Measurements from ENCODE around the gene NUB1.
"Not testable (repeated sequence)": the region's sequence is repeated elsewhere in the genome, so short reads cannot be mapped to it uniquely, and the experiment has no call there.

NUB1 gene

GRCh38 chr7:151341357-151342101 lies at the start of gene NUB1:
Gene NUB1 (plus strand): TSS chr7:151341812. CDS start chr7:151345350, 3,538 bp downstream.
- ATAC-seq, result peak; percentile 55 to 70

GRCh38 chr7:151292850-151293249 lies 48.8 kb upstream of the NUB1 start:
- no peak for ATAC-seq

- no peak for ATAC-seq
These were observed 45.2 kb upstream of the NUB1 start for GRCh38 chr7:151296202-151296992.

- no peak for ATAC-seq
These were observed 42.8 kb upstream of the NUB1 start for GRCh38 chr7:151298765-151299164.

- ATAC-seq, result no peak
These were observed 42.1 kb upstream of the NUB1 start for GRCh38 chr7:151299530-151299929.

GRCh38 chr7:151299940-151300645 lies 41.5 kb upstream of the NUB1 start:
- no peak for ATAC-seq

- no peak for ATAC-seq
These were observed 39.8 kb upstream of the NUB1 start for GRCh38 chr7:151301471-151302462.

- ATAC-seq, result not testable (repeated sequence)
These were observed 37.4 kb upstream of the NUB1 start for GRCh38 chr7:151304251-151304650.

GRCh38 chr7:151304856-151305255 lies 36.8 kb upstream of the NUB1 start:
- no peak for ATAC-seq

GRCh38 chr7:151306374-151306773 lies 35.2 kb upstream of the NUB1 start:
- no peak for ATAC-seq

GRCh38 chr7:151306860-151307259 lies 34.8 kb upstream of the NUB1 start:
- ATAC-seq, result no peak

GRCh38 chr7:151307536-151307935 lies 34.1 kb upstream of the NUB1 start:
- ATAC-seq, result no peak

- no peak for ATAC-seq
These were observed 33.4 kb upstream of the NUB1 start for GRCh38 chr7:151308256-151308655.

GRCh38 chr7:151308791-151309190 lies 32.8 kb upstream of the NUB1 start:
- no peak for ATAC-seq

GRCh38 chr7:151309311-151309710 lies 32.3 kb upstream of the NUB1 start:
- ATAC-seq, result no peak

- no peak for ATAC-seq
These were observed 31.0 kb upstream of the NUB1 start for GRCh38 chr7:151310578-151310977.

GRCh38 chr7:151311294-151311864 lies 30.2 kb upstream of the NUB1 start:
- no peak for ATAC-seq

GRCh38 chr7:151312356-151312755 lies 29.3 kb upstream of the NUB1 start:
- ATAC-seq, result no peak

- peak in 1 of 2 donors; percentile 11 for ATAC-seq
These were observed 28.5 kb upstream of the NUB1 start for GRCh38 chr7:151312831-151313809.

- no peak for ATAC-seq
These were observed 27.8 kb upstream of the NUB1 start for GRCh38 chr7:151313857-151314256.

GRCh38 chr7:151314401-151314800 lies 27.2 kb upstream of the NUB1 start:
- ATAC-seq, result no peak
